COR-L47 (cell line): ENCODE results near the gene IL23R.

ENCODE experiments used
- DNase-seq: peaks from one replicate; lab custom pipeline; 2025; lab: John Stamatoyannopoulos, UW

The IL23R gene

DNA sequence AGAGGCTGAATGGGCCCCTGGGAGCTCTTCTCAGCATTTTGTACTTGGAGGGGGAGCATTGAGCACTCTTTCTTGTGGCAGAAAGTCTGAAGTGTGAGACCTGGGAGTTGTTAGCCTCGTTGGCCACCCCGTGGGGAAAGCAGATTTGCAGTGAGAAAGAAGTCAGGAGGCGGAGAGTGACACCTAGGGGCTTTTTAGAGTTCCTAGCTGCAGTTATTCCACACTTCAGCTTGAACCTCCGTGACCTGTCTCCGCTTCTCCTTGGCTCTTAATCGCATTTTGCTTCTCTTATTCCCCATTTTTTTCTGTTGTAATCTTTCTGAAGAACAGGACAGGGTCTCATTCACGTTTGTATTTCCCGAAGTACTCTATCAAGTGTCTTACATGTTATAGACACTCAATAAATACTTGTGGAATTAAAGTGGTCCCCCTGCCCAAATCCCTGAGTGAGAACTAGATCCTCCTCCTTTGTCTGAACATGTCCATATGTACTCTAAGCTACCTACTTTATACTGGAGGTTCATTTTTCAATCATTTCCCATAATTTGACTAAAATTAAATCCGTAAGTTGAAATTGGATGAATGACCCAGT lies 17.0 kb upstream of the IL23R start:
- DNase-seq, result peak; percentile 52

DNA sequence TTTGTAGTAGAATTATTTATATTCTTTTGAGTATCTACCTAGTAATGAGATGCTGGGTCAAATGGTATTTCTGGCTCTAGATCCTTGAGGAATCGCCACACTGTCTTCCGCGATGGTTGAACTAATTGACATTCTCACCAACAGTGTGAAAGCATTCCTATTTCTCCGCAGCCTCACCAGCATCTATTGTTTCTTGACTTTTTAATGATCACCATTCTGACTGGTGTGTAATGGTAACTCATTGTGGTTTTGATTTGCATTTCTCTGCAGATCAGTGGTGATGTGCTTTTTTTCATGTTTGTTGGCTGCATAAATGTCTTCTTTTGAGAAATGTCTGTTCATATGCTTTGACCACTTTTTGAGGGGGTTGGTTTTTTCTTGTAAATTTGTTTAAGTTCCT lies 15.3 kb upstream of the IL23R start:
- no peak for DNase-seq

DNA sequence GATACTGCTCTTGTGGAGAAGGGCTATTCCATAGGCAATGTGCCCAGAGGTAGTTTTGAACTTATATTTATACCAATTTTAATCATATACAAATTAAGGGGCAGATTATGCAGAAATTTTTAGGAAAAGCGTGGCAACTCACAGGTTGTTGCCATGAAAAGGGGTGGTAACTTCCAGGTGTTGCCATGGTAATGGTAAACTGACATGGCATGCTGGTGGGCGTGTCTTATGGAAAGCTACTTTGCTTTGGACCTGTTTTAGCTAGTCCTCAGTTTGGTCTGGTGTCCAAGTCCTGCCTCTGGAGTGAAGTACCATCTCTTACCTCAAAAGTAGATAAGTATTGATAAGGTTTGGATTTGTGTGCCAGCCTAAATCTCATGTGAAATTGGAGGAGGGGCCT lies 7.9 kb upstream of the IL23R start:
- no peak for DNase-seq

DNA sequence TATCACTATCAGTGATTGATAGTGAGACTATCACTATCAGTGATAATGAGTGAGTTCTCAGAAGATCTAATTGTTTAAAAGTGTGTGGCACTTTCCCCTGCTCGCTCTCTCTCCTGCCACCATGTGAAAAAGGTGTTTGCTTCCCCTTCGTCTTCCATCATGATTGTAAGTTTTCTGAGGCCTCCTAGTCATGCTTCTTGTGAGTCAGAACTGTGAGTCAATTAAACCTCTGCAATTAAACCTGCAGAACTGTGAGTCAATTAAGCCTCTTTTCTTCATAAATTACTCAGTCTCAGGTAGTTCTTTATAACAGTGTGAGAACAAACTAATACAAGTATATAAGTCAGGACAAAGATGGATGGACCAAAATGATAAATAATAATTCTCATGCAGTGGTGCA lies 7.0 kb upstream of the IL23R start:
- no peak for DNase-seq

DNA sequence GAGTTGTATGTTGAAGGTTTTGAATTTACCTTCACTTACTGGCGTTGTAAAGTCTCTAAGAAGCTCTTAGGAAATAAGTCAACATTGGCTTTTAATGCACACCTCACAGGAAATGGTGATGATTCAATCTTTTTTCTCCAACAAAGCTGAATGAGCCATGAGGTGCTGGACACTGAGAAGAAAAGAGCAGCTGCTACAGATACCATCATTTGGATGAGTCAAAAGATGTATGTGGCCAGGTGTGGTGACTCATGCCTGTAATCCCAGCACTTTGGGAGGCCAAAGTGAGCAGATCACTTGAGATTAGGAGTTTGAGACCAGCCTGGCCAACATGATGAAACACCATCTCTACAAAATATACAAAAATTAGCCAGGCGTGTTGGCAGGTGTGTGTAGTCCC lies 3.3 kb upstream of the IL23R start:
- DNase-seq, result no peak

DNA sequence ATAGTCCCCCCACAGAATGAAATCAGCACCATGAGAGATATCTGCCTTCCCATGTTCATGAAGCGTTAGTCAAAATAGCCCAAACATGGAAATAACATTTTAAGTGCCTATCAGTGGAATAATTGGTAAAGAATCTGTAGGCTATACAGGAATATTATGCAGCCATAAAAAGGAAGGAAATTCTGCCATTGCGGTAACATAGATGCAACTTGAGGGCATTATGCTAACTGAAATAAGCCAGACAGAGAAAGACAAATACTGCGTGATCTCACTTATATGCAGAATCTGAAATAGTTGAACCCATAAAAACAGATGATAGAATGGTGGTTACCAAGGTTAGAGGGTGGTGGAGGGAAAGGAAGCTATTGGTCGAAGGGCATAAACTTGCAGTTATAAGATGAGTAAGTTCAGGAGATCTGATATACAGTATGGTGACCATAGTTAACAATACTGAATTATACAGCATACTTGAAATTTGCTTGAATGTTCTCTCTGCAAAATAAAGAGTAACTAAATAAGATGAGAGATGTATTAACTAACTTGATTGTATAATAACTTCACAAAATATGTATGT lies 699 bp upstream of the IL23R start:
- no peak for DNase-seq

DNA sequence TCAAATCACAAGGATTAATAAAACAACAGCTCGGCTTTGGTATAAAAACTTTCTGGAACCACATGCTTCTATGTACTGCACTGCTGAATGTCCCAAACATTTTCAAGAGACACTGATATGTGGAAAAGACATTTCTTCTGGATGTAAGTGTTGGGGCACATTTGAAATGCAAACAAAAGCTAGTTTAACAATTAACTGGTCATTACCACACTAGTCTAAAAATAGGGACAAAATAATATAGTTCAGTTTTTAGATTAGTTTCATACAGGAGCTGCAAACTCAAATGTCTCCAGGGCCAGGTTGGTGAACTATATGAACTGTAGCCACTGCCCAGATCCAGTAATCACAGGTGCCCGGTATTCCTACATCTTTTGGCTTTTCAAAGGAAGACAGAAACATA lies 3.2 kb downstream of the IL23R start:
- DNase-seq, result no peak

DNA sequence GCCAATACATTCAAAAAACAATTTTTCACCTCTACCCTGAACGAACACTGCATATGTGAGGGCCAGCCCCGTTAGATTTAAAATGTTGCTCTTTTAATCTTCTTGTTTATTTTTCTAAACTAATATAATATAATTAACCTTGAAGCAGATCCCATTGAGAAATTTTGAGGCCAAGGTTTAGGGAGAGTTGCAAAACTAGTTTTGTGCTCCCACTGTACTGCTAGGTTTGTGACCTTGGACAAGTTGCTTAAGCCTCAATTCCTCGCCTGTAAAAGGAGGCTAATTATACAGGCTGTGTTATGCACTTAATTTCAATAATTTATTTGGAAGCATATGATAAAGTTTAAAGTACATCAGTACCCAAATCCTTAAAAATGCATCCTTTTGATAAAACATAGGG lies 3.7 kb downstream of the IL23R start:
- DNase-seq, result no peak

DNA sequence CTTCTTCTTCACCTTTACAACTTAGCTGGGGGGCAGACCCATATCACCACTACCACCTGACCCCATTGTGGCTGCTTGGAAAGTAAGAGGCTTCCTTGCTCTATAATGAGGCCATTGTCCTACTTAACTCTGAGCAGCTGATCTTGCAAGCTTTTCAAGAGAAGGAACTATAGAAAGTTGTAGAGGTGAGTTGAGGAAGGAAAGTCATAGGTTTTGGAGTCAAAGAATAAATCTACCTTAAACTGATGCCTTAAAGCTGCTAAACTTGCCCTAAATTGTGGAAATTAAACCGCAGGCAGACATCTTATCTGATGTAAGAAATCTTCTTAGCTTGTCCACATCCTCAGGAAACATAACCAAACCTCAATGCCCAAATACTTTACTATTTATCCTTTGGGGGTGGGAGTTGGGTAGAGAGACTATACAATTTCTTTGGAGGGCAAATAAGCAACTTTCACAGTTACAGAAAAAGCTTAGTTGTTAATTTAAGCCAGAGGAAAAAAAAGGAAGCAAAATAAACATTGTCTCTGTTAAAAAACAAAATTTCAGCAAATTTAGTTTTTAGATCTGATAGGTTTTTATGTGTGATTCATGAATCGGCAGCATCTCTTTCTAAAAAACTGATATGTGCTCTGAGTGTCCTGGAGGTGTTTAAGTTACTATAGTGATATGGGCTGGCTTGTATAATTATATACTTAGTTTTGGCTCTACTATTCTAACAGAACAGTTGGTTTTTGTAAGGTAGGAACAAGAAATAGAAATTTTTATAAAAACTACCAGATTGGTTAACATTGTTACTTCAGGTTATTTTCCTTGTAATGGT lies 4.7 kb downstream of the IL23R start:
- DNase-seq, result no peak

DNA sequence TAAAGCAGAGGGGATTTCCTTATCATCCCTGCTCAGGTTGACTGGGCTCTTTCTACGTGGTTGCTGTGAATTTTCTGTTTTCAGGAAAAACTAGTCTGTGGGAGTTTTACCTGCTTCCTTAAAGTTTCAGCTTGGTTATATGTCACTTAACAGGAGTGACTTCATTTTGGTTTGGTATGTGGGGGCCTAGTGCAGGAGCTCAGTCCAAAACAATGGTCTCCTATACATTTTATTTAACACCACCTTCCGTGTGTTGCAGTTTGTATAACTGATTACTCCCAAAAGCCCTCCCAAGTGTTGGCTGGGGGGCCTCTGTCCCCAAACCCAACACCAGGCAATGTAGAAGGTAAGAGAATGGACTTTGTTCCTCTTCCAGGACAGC lies 5.3 kb downstream of the IL23R start:
- DNase-seq, result no peak

DNA sequence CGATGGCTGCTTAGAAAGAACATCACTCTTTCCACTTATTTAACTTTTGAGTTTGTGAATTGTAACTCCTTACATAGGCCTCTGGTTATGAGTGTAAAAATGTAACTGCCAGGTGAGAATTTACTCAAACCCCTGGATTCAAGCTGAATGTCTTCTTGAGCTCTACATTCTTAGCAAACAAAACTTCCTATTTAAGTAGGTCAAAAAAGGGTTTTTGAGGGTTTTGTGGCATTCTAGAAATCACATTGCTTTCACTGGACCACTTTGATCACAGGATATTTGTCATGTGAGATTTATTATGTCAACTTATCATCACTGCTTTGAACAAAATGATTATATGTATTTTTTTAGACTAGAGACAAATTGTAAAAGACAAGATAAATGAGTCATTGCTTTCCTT lies 5.7 kb downstream of the IL23R start:
- DNase-seq, result no peak

DNA sequence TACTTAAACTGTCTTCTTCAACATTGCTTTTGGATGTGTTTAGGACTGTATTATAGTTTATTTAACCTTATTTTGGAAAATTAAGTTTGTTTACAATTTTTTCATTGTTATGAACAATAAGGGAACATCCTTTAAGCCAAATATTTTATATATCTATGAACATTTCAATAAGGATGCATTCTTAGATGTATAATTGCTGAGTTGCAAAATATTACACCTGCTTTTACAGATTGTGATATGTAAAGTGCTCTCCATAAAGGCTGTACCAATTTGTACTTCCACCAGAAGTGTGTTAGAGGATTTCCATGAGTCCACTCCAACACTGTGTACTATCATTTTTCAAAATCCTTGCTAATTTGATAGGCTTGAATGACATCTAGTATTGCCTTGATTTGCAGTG lies 7.7 kb downstream of the IL23R start:
- no peak for DNase-seq

DNA sequence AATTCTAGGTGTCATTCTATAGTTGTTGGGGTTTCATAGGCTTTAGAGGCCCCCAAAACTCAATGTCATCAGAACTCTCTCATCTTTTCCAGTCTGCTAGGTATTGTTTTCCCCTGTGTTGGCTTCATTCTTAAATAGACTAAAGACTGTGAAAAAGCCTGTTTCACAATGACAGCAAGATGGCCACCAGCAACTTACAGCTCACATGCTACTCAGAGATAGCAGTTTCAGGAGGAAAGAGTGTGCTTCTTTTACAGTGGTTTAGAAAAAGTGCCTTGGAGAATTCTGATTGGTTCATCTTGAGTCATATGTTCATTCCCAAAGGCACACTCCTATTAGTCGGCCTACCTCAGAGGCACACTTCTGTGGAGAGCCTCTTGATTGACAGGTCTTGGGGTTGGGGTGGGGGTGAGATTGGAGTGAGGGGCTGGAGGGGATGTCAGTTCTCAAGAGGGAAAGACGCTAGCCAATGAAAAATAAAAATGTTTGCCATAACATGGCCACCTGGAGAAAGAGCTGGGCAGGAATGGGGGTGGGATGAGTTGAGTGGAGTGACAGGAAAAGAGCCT lies 8.5 kb downstream of the IL23R start:
- no peak for DNase-seq

DNA sequence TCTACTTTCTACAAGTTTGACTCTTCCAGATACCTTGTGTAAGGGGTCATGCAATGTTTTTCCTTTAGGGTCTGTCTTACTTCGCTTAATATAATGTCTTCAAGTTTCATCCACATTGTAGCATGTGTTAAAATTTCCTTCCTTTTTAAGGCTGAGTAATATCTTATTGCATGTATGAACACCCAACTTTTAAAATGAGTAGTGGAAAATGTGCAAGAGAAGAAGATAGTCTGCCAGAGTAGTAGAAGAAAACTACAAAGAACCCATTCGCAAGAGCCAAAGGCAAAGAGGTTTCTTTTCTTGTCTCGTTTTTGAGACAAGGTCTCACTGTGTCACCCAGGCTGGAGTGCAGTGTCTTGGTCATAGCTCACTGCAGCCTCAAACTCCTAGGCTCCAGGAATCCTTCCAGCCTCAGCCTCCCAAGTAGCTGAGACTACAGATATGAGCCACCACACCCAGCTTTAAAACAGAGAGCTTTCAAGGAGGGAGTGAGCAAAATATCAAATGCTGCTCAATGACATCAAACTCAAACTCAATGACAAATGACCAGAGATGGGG lies 9.4 kb downstream of the IL23R start:
- no peak for DNase-seq

DNA sequence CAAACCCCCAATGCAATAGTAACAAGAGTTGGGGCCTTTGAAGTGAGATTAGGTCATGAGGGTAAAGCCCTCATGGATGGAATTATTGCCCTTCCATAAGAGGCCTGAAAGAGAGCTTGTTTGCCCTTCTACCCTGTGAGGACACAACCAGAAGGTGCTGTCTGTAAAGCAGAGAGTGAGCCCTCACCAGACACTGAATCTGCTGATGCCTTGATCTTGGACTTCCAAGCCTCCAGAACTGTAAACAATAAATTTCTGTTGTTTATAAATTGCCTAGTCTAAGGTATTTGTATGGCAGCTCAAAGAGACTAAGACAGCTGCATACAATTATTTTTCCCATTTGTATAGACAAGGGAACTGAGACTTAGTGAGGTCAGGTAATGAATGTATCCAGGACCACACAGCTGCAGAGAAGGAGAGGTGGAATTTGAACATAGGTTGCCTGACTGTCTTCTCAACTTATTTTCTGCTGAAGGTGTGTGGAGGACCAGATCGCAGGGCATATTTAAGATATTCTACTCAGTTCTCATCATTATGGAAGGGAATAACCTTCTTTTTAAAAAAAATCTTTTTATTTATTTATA lies 18.7 kb downstream of the IL23R start:
- DNase-seq, result no peak

DNA sequence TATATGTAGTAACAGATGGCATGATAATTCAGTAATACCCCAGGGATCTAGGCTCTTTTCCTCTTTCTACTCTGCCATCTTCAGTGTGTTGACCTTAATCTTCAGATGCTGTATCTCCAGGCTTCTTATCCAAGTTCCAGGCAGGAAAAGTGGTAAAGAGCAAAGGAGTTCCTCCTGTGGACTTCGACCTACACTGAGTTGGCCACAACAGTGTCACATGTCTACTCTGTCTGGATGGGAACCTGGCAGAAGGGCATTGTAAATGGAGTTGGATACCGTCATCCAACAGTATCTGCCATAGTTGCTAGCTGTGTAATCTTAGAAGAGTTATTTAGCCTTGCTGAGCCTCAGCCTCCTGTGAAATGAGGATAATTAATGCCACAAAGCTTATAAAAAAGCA lies 21.9 kb downstream of the IL23R start:
- no peak for DNase-seq

DNA sequence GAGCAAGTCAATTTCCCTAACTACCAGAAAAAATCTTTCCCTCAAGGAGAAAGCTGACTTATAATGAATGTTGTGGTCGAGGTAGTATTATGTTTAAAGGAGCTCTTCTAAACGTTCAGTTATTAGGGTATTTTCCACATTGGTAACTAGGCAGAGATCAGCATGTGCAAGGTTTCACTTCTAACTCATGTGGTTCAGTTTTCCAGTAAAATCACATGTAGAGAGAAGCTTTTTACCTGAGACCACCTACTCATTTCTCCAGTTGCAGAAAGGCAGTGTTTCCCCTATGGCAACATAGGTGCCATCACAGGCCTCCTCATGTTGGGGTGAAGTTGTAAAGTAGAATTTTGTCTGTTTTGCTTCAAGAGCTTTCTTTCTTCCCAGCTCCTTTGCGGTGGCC lies 23.7 kb downstream of the IL23R start:
- no peak for DNase-seq

DNA sequence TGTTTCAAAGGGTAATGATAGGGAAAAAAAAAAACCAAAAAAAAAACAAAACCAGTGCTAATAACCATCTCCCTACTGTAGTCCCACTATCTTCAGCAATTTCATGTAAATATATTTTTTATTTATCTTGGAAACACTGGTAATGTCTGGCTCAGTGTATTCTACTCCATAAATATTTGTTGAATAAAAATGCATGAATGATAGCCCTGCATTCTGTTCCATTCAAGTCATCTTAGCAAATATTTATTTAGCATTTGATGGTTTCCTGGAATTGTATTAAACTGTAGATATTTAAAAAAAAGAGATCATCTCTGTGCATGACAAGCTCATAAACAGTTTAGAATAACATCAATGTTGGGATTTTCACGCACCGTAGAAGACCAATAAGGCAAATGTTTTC lies 24.2 kb downstream of the IL23R start:
- no peak for DNase-seq

DNA sequence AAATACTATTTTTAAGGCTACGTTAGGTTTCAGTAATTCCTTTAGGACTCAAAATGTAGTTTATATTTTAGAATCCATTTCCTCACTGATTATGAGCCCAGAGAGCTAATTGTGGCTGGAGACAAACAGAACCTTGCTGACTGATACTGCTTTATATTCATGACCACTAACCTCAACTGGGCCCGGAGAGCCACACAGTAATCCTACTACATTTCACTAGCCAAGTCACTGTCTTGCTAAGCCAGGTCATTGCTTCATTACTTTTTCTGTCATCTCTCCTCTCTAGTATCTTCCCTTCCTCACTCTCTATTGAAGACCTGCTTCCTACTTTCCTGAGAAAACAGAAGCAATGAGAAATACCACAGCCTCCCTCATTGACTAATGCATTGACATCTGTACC lies 24.7 kb downstream of the IL23R start:
- no peak for DNase-seq

DNA sequence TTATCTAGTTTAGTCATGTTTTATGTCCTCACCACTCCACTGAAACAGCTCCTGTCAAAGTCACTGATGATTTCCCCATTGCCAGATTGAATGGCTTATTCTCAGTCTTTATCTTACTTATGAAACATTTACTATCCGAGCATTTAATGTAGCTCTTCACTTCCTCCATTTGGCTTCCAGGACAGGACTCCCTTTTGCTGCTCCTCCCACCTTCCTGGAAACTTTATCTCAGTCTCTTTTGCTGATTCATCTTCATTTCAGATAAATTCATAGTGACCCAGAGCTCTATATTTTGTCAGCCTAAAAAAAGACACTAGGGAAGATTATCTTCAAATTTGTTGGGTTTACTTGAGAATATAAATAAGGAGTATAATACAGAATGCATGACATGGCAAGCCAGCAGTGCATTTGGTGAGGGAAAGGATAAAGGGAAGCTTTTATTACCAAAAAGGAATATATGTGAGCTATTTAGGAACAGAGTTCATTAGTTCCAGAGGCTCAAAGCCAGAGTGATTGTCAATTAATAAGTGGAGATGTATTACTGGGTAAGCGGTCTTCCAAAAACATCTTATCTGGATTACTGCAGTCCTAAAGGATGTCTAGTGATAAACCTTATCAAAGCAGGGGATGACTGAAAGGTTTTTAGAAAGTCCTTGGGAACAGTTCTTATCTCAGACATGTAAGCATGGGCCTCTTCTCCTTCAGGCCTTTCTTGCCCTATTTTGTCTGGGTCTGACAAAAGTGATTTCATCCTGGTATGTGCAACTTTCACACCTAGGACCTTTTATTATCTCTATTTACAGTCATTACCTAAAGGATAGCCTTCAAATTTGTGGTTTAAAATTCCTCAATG lies 25.6 kb downstream of the IL23R start:
- DNase-seq, result no peak

DNA sequence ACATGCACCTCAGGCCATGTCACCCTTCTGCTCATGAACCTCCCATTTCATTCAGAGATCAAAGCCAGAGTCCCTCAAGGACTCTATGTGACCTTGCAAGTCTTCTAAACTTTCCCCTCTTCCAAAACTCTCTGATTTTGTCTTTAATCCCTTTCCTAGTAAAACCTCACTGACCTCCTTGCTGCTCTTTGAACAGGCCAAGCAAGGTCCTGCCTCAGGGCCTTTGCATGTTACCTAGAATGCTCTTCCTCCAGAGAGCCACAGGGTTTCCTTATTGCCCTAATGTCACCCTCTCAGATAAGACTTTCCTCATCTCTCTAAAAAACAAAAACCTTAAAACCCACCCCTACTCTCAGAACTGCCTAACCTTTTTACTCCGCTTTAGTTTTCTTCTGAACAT lies 26.6 kb downstream of the IL23R start:
- no peak for DNase-seq

DNA sequence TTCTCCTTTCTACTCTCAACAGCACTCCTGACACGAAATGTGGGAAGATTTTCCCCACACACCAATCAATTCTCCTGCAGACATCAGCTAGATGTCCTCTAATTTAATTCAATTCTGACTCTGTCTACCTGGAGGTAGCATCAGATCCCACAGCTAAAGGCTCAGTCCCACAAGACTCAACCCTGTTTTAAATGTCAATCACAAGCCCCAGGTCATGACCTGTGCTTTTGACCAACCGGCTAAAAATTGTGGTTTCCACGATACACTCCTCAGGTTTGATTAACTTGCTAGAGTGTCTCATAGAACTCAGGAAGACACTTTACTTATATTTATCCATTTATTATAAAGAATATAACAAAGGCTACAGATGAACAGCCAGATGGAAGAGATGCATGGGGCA lies 27.4 kb downstream of the IL23R start:
- no peak for DNase-seq
